Smooth muscle cell (in vitro differentiated cells): Measurements from ENCODE around the gene G6PC1. TPM values are rescaled to one million over a fixed set of nuclear protein-coding genes. Genes with fewer than 3 reads are reported as not detected.
"Not testable (repeated sequence)": the region's sequence is repeated elsewhere in the genome, so short reads cannot be mapped to it uniquely, and the experiment has no call there.

Source experiments
- DNase-seq: peaks from one replicate; lab custom pipeline; 2025; ENCODE audit not compliant: unreplicated experiment; lab: John Stamatoyannopoulos, UW
- H2AFZ ChIP-seq: fragments of 200-600 bp; sonication (generic); 2 replicates; pipeline ENCODE4 v1.6.0; 2016; ENCODE audit warnings: antibody characterized with exemption, low read depth, mild to moderate bottlenecking
- H3F3A ChIP-seq: fragments of 200-600 bp; sonication (generic); 2 replicates; pipeline ENCODE4 v1.6.0; 2017; ENCODE audit warnings: antibody characterized with exemption, low read depth
- H3K27ac ChIP-seq: fragments of 200-600 bp; sonication (generic); 2 replicates; pipeline ENCODE4 v1.5.1; 2016; ENCODE audit warnings: low read depth, mild to moderate bottlenecking
- H3K27me3 ChIP-seq: fragments of 200-600 bp; sonication (generic); 2 replicates; pipeline ENCODE4 v1.6.1; 2016; ENCODE audit warnings: low read depth, mild to moderate bottlenecking
- H3K36me3 ChIP-seq: fragments of 200-600 bp; sonication (generic); 2 replicates; pipeline ENCODE4 v1.5.1; 2016; ENCODE audit warnings: low read depth
- H3K4me1 ChIP-seq: fragments of 200-600 bp; sonication (generic); 2 replicates; pipeline ENCODE4 v1.5.1; 2016; ENCODE audit warnings: low read depth
- H3K4me2 ChIP-seq: fragments of 200-600 bp; sonication (generic); 2 replicates; pipeline ENCODE4 v1.6.0; 2016; ENCODE audit warnings: mild to moderate bottlenecking
- H3K4me3 ChIP-seq: fragments of 200-600 bp; sonication (generic); 2 replicates; pipeline ENCODE4 v1.5.1; 2016; ENCODE audit warnings: mild to moderate bottlenecking
- H3K79me2 ChIP-seq: fragments of 200-600 bp; sonication (generic); 2 replicates; pipeline ENCODE4 v1.6.0; 2016; ENCODE audit warnings: low read depth, mild to moderate bottlenecking
- H3K9ac ChIP-seq: fragments of 200-600 bp; sonication (generic); 2 replicates; pipeline ENCODE4 v1.6.0; 2016; ENCODE audit warnings: low read depth
- H3K9me3 ChIP-seq: fragments of 200-600 bp; sonication (generic); replicated peaks from 2 replicates; pipeline ENCODE4 v1.5.1; 2016; ENCODE audit warnings: low read depth
- H4K20me1 ChIP-seq: fragments of 200-600 bp; sonication (generic); 2 replicates; pipeline ENCODE4 v1.6.0; 2016; ENCODE audit warnings: low read depth
- WGBS: methylation state at CpG from one replicate; pipeline ENCODE4 v1.1.7; 2016; ENCODE audit warnings: low lambda C conversion rate; 5-methylcytosine and 5-hydroxymethylcytosine counted together
- polyA plus RNA-seq: library from polyadenylated mRNA; unstranded; fragments of >200 nt; fragmentation: Nextera tagmentation; extraction: Ambion mirVana; gene quantifications from 2 replicates; pipeline ENCODE4 v1.2.1, GENCODE V29; 2016
- total RNA-seq: library from RNA; depleted of rRNA; stranded (reverse); fragments of >200 nt; gene quantifications from 2 replicates; pipeline ENCODE4 v1.2.3, GENCODE V29; 2014
- TF ChIP-seq, protein P1 (sequence below): fragments of 200-600 bp; sonication (generic); IDR thresholded peaks from 2 replicates; pipeline ENCODE4 v1.5.1; 2017; ENCODE audit warnings: borderline replicate concordance, mild to moderate bottlenecking, antibody characterized with exemption; ENCODE audit not compliant: insufficient read depth, poor library complexity, severe bottlenecking

G6PC1 gene
- total and polyA plus RNA-seq, 2 experiments from 2014 or later = not detected

- H3K79me2 ChIP-seq = no peaks in the 10 kb centered on the region
- no peaks in the 10 kb centered on the region for H4K20me1 ChIP-seq
- no peak overlapping the region for H3K4me3 ChIP-seq
- H3K27me3 ChIP-seq = peaks cover 26% of the 10 kb centered on the region
- no peak overlapping the region for H2AFZ ChIP-seq
- H3F3A ChIP-seq = no peaks in the 10 kb centered on the region
- no peaks in the 10 kb centered on the region for H3K4me1 ChIP-seq
- peak; percentile 13 for DNase-seq
- WGBS = 30% methylated on average over 6 of the region's 6 CpGs
- H3K9me3 ChIP-seq = no peaks in the 10 kb centered on the region
- H3K4me2 ChIP-seq = peak overlapping the region; percentile 41
- H3K9ac ChIP-seq = peak overlapping the region; percentile 49
- peak overlapping the region; percentile 58 for H3K27ac ChIP-seq
- TF ChIP-seq, protein P1, sequence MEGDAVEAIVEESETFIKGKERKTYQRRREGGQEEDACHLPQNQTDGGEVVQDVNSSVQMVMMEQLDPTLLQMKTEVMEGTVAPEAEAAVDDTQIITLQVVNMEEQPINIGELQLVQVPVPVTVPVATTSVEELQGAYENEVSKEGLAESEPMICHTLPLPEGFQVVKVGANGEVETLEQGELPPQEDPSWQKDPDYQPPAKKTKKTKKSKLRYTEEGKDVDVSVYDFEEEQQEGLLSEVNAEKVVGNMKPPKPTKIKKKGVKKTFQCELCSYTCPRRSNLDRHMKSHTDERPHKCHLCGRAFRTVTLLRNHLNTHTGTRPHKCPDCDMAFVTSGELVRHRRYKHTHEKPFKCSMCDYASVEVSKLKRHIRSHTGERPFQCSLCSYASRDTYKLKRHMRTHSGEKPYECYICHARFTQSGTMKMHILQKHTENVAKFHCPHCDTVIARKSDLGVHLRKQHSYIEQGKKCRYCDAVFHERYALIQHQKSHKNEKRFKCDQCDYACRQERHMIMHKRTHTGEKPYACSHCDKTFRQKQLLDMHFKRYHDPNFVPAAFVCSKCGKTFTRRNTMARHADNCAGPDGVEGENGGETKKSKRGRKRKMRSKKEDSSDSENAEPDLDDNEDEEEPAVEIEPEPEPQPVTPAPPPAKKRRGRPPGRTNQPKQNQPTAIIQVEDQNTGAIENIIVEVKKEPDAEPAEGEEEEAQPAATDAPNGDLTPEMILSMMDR = no peak
- no peaks in the 10 kb centered on the region for H3K36me3 ChIP-seq
These were observed 21.0 kb upstream of the G6PC1 start for GRCh38 chr17:42879596-42879985.

GRCh38 chr17:42880776-42881310 lies 19.8 kb upstream of the G6PC1 start:
- H4K20me1 ChIP-seq = no peaks in the 10 kb centered on the region

GRCh38 chr17:42881706-42882105 lies 18.9 kb upstream of the G6PC1 start:
- H3F3A ChIP-seq, H3K9me3 ChIP-seq, H3K27ac ChIP-seq, DNase-seq, H3K4me2 ChIP-seq, H3K79me2 ChIP-seq, H4K20me1 ChIP-seq, H3K36me3 ChIP-seq, H3K4me3 ChIP-seq, H3K4me1 ChIP-seq, H2AFZ ChIP-seq, H3K9ac ChIP-seq: not testable (repeated sequence)
- 96% methylated on average over 6 of the region's 6 CpGs for WGBS
- peaks cover 21% of the 10 kb centered on the region for H3K27me3 ChIP-seq

More at GRCh38 chr17:42880776-42881310, 19.8 kb upstream of the G6PC1 start:
- H3K4me2 ChIP-seq = no peak overlapping the region
- TF ChIP-seq, protein P1 = no peak
- H2AFZ ChIP-seq = no peak overlapping the region
- 80% methylated on average over 5 of the region's 5 CpGs for WGBS
- H3K27ac ChIP-seq = no peak overlapping the region
- no peak for DNase-seq
- no peaks in the 10 kb centered on the region for H3K9me3 ChIP-seq
- peaks cover 26% of the 10 kb centered on the region for H3K27me3 ChIP-seq
- H3K9ac ChIP-seq = no peak overlapping the region
- H3K36me3 ChIP-seq = no peaks in the 10 kb centered on the region
- H3K4me3 ChIP-seq = no peak overlapping the region
- no peaks in the 10 kb centered on the region for H3K79me2 ChIP-seq
- H3K4me1 ChIP-seq = no peaks in the 10 kb centered on the region
- no peaks in the 10 kb centered on the region for H3F3A ChIP-seq

DNA sequence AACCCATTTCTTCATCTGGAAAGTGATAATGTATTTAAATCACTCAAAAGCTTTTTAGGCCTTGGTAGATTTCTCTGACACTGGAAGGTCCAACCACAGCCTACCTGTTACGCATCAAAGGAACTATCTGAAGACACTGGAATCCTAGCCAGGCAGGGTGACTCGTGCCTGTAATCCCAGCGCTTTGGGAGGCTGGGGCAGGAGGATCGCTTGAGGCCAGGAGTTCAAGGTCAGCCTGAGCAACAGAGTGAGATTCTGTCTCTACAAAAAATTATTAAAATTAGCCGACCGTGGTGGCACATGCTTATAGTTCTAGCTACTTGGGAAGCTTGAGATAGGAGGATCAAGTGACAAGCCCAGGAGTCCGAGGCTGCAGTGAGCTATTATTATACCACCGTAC lies 18.4 kb upstream of the G6PC1 start:
- WGBS = 93% methylated on average over 8 of the region's 8 CpGs
- no peaks in the 10 kb centered on the region for H3K79me2 ChIP-seq
- H3K27ac ChIP-seq = no peak overlapping the region
- no peak for DNase-seq
- H3F3A ChIP-seq = no peaks in the 10 kb centered on the region
- no peak overlapping the region for H2AFZ ChIP-seq
- no peaks in the 10 kb centered on the region for H4K20me1 ChIP-seq
- no peak overlapping the region for H3K4me2 ChIP-seq
- TF ChIP-seq, protein P1 = no peak
- no peaks in the 10 kb centered on the region for H3K36me3 ChIP-seq
- no peaks in the 10 kb centered on the region for H3K9me3 ChIP-seq
- no peaks in the 10 kb centered on the region for H3K4me1 ChIP-seq
- H3K27me3 ChIP-seq = peaks cover 16% of the 10 kb centered on the region
- no peak overlapping the region for H3K9ac ChIP-seq
- H3K4me3 ChIP-seq = no peak overlapping the region
